H9 (cell line): ENCODE results near the gene FPGT. TPM values are rescaled to one million over a fixed set of nuclear protein-coding genes. Genes with fewer than 3 reads are reported as not detected.

Source experiments
- DNase-seq: peaks from one replicate; pipeline ENCODE4 v3.0.0-alpha.2; 2017
- H2AFZ ChIP-seq: one replicate; pipeline ENCODE4 v1.6.1; 2013; ENCODE audit warnings: mild to moderate bottlenecking, low read length, control low read depth, moderate library complexity
- H2AK5ac ChIP-seq: 2 replicates; pipeline ENCODE4 v1.6.1; 2013; ENCODE audit warnings: low read length, control low read depth, mixed read lengths; ENCODE audit not compliant: insufficient read length
- H2BK120ac ChIP-seq: one replicate; pipeline ENCODE4 v1.6.1; 2013; ENCODE audit warnings: low read depth, mild to moderate bottlenecking, low read length, control low read depth, inconsistent platforms; ENCODE audit not compliant: poor library complexity, severe bottlenecking
- H2BK12ac ChIP-seq: 2 replicates; pipeline ENCODE4 v1.6.1; 2013; ENCODE audit warnings: low read length, control low read depth, mixed read lengths, low read depth; ENCODE audit not compliant: insufficient read length
- H2BK15ac ChIP-seq: 2 replicates; pipeline ENCODE4 v1.6.1; 2013; ENCODE audit warnings: low read depth, low read length, control low read depth
- H2BK20ac ChIP-seq: one replicate; pipeline ENCODE4 v1.6.1; 2013; ENCODE audit warnings: low read depth, mild to moderate bottlenecking, low read length, control low read depth, inconsistent platforms; ENCODE audit not compliant: poor library complexity, severe bottlenecking
- H2BK5ac ChIP-seq: 2 replicates; pipeline ENCODE4 v1.6.1; 2013; ENCODE audit warnings: low read length, control low read depth, mixed read lengths; ENCODE audit not compliant: insufficient read length
- H3K14ac ChIP-seq: 2 replicates; pipeline ENCODE4 v1.6.1; 2013; ENCODE audit warnings: low read length, control low read depth; ENCODE audit not compliant: insufficient read depth
- H3K18ac ChIP-seq: 2 replicates; pipeline ENCODE4 v1.6.1; 2013; ENCODE audit warnings: low read depth, mild to moderate bottlenecking, mixed read lengths, low read length, control low read depth; ENCODE audit not compliant: insufficient read length
- H3K23ac ChIP-seq: 2 replicates; pipeline ENCODE4 v1.6.1; 2013; ENCODE audit warnings: low read length, control low read depth, mixed read lengths, low read depth; ENCODE audit not compliant: insufficient read length
- H3K23me2 ChIP-seq: 2 replicates; pipeline ENCODE4 v1.6.1; 2013; ENCODE audit warnings: low read depth, mild to moderate bottlenecking, mixed read lengths, low read length, control low read depth; ENCODE audit not compliant: insufficient read length, poor library complexity, severe bottlenecking
- H3K27ac ChIP-seq: 2 replicates; pipeline ENCODE4 v1.5.1; 2013; ENCODE audit warnings: low read length, control low read depth, mixed read lengths, low read depth; ENCODE audit not compliant: insufficient read length
- H3K27me3 ChIP-seq: 2 replicates; pipeline ENCODE4 v1.6.1; 2013; ENCODE audit warnings: low read length, control low read depth, inconsistent platforms; ENCODE audit not compliant: insufficient read depth
- H3K4ac ChIP-seq: 2 replicates; pipeline ENCODE4 v1.6.1; 2013; ENCODE audit warnings: low read depth, mild to moderate bottlenecking, control low read depth, inconsistent platforms, low read length, moderate library complexity
- H3K4me1 ChIP-seq: 2 replicates; pipeline ENCODE4 v1.6.1; 2013; ENCODE audit warnings: low read length, control low read depth, inconsistent platforms; ENCODE audit not compliant: insufficient read depth
- H3K4me2 ChIP-seq: 2 replicates; pipeline ENCODE4 v1.6.1; 2013; ENCODE audit warnings: low read length, control low read depth, mixed read lengths; ENCODE audit not compliant: insufficient read length, insufficient read depth
- H3K56ac ChIP-seq: 2 replicates; pipeline ENCODE4 v1.6.1; 2013; ENCODE audit warnings: low read depth, mild to moderate bottlenecking, mixed read lengths, low read length, control low read depth; ENCODE audit not compliant: insufficient read length
- H3K79me1 ChIP-seq: 2 replicates; pipeline ENCODE4 v1.6.1; 2013; ENCODE audit warnings: low read depth, mild to moderate bottlenecking, moderate library complexity, low read length, control low read depth, inconsistent platforms; ENCODE audit not compliant: insufficient read depth, poor library complexity, severe bottlenecking
- H3K79me2 ChIP-seq: 2 replicates; pipeline ENCODE4 v1.6.1; 2013; ENCODE audit warnings: low read length, control low read depth, inconsistent platforms; ENCODE audit not compliant: insufficient read depth
- H3K9ac ChIP-seq: 2 replicates; pipeline ENCODE4 v1.6.1; 2013; ENCODE audit warnings: low read length, control low read depth, mixed read lengths; ENCODE audit not compliant: insufficient read length; ENCODE audit errors: extremely low read depth
- H3K9me3 ChIP-seq: one replicate; pipeline ENCODE4 v1.6.1; 2013; ENCODE audit warnings: low read depth, low read length, inconsistent platforms; ENCODE audit not compliant: control insufficient read depth
- H3T11ph ChIP-seq: one replicate; pipeline ENCODE4 v1.6.1; 2013; ENCODE audit warnings: mild to moderate bottlenecking, low read length, control low read depth, inconsistent platforms
- H4K20me1 ChIP-seq: one replicate; pipeline ENCODE4 v1.6.1; 2013; ENCODE audit not compliant: control insufficient read depth, insufficient read length, insufficient read depth
- H4K5ac ChIP-seq: 2 replicates; pipeline ENCODE4 v1.6.1; 2013; ENCODE audit warnings: low read depth, mild to moderate bottlenecking, mixed read lengths, low read length, control low read depth; ENCODE audit not compliant: insufficient read length
- H4K8ac ChIP-seq: replicated peaks from 2 replicates; pipeline ENCODE4 v1.6.1; 2013; ENCODE audit warnings: low read length, control low read depth, mixed read lengths, low read depth; ENCODE audit not compliant: insufficient read length
- H4K91ac ChIP-seq: 2 replicates; pipeline ENCODE4 v1.6.1; 2013; ENCODE audit warnings: low read depth, mild to moderate bottlenecking, moderate library complexity, mixed read lengths, low read length, control low read depth; ENCODE audit not compliant: insufficient read length
- H3K27ac Mint-ChIP-seq, 3 experiments: 2 replicates in 2 of 3; 3 replicates in 1 of 3; pipeline ENCODE4 v1.8.0; 2020 to 2021; ENCODE audit warnings: mixed read lengths in 3 of 3, mild to moderate bottlenecking in 1 of 3, moderate library complexity in 1 of 3
- H3K27me3 Mint-ChIP-seq: 2 replicates; pipeline ENCODE4 v1.8.0; 2021; ENCODE audit warnings: low read depth, mild to moderate bottlenecking, moderate library complexity, mixed read lengths
- H3K36me3 Mint-ChIP-seq, 3 experiments: 2 replicates in 2 of 3; 3 replicates in 1 of 3; pipeline ENCODE4 v1.8.0; 2020 to 2021; ENCODE audit warnings: low read depth in 3 of 3, mixed read lengths in 3 of 3; ENCODE audit not compliant: insufficient read depth in 1 of 3
- H3K4me1 Mint-ChIP-seq, 2 experiments: 2 replicates each; pipeline ENCODE4 v1.8.0; 2020; ENCODE audit warnings: mixed read lengths in 2 of 2
- H3K4me3 Mint-ChIP-seq, 2 experiments: 2 replicates in 1 of 2; 3 replicates in 1 of 2; pipeline ENCODE4 v1.8.0; 2020 to 2021; ENCODE audit warnings: mild to moderate bottlenecking in 2 of 2, mixed read lengths in 2 of 2, moderate library complexity in 1 of 2
- H3K9me3 Mint-ChIP-seq, 2 experiments: 2 replicates in 1 of 2; 3 replicates in 1 of 2; pipeline ENCODE4 v1.8.0; 2020; ENCODE audit warnings: mild to moderate bottlenecking in 2 of 2, mixed read lengths in 2 of 2, moderate library complexity in 1 of 2
- CTCF ChIP-seq: fragments of 200-600 bp; sonication (generic); conservative IDR thresholded peaks from 3 replicates; pipeline ENCODE4 v1.8.0; 2021; ENCODE audit warnings: antibody characterized with exemption, mild to moderate bottlenecking
- WGBS: extraction: QIAGEN DNeasy Blood & Tissue Kit; methylation state at CpG from one replicate; pipeline ENCODE4 v1.1.7; 2013; ENCODE audit warnings: missing lambda C conversion rate, low lambda C conversion rate, mixed read lengths; ENCODE audit not compliant: insufficient read length; ENCODE audit errors: extremely low coverage; 5-methylcytosine and 5-hydroxymethylcytosine counted together
- total RNA-seq: library from RNA; stranded (reverse); gene quantifications from 2 replicates; pipeline ENCODE4 v1.2.1, GENCODE V29; 2021

FPGT gene
- total RNA-seq, 1 experiment from 2014 or later: 5.2 TPM

GRCh38 chr1:74245168-74245772 lies 47.2 kb downstream of the FPGT start:
- Histone ChIP-seq H3K27ac (no peak overlapping the region), H4K5ac (no peak overlapping the region), H3K18ac (no peak overlapping the region), H3K23ac (no peak overlapping the region), H2BK15ac (no peak overlapping the region), H3K79me2 (no peaks in the 10 kb centered on the region), H3K79me1 (no peaks in the 10 kb centered on the region), H4K20me1 (no peaks in the 10 kb centered on the region), H2AFZ (no peak overlapping the region), H2BK5ac (no peak overlapping the region), H3K27me3 (no peaks in the 10 kb centered on the region; the same call in 1 of the 2 replicates), H3K9me3 (no peaks in the 10 kb centered on the region), H2BK120ac (no peak overlapping the region), H3K23me2 (no peaks in the 10 kb centered on the region), H3K56ac (no peak overlapping the region), H4K91ac (no peak overlapping the region), H3K14ac (no peak overlapping the region), H3T11ph (no peak overlapping the region), H3K9ac (no peak overlapping the region), H4K8ac (no peak overlapping the region), H2AK5ac (no peak overlapping the region), H3K4ac (no peak overlapping the region), H3K4me2 (no peak overlapping the region), H2BK12ac (no peak overlapping the region), H2BK20ac (no peak overlapping the region), H3K4me1 (no peaks in the 10 kb centered on the region)
- no peak for TF ChIP-seq CTCF
- H3K36me3 Mint-ChIP-seq: peaks cover 5 to 15% (median 7%) of the 10 kb centered on the region in 3 experiments
- WGBS: no CpG with 5 or more reads among the region's 2 CpGs
- H3K27ac Mint-ChIP-seq: no peak overlapping the region
- peak; percentile 65 for DNase-seq
- H3K4me3 Mint-ChIP-seq: peak overlapping the region in 1 of 2 experiments; percentile 32; a peak in 1 of 5 replicates
- H3K4me1 Mint-ChIP-seq: peaks cover 23 to 24% of the 10 kb centered on the region in 2 experiments
- H3K27me3 Mint-ChIP-seq: peaks cover 75% of the 10 kb centered on the region
- peaks cover 14 to 15% of the 10 kb centered on the region in 2 experiments for H3K9me3 Mint-ChIP-seq
